HG03571 (cell line): ENCODE results near the gene PSMA5.
"Not testable (repeated sequence)": the region's sequence is repeated elsewhere in the genome, so short reads cannot be mapped to it uniquely, and the experiment has no call there.

ENCODE experiments used
- ATAC-seq: cut with Tn5 transposase; IDR thresholded peaks from one replicate; pipeline ENCODE4 v1.9.1; 2021; ENCODE audit not compliant: unreplicated experiment

Gene PSMA5

DNA sequence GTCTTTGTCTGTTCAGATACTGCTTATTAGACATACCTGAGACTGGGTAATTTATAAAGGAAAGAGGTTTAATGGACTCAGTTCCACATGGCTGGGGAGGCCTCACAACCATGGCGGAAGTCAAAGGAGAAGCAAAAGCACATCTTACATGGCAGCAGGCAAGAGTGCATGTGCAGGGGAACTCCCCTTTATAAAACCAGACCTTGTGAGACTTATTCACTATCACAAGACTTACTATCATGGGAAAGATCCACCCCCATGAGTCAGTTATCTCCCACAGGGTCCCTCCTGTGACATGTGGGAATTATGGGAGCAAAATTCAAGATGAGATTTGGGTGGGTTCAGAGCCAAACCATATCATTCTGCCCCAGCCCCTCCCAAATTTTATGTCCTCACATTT lies 7.1 kb upstream of the PSMA5 start:
- no peak for ATAC-seq

DNA sequence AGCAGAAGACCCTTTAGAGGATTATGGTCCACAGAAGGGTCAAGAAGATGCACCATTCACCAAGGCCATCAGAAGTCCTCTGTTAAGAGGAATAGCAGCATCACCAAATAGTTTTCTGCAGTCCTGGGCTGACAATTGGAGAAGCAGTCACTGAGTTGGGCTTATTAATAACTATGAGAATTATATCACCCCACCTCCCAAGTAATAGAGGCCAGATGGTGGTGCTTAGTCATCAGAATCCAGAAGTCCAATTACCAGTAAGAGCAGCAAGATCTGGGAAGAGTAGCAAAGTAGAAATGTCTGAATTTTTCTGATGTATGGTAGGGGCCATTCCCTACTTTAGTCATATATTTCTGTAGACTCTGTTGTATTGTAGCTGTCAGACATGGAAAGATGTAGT lies 6.1 kb upstream of the PSMA5 start:
- no peak for ATAC-seq

DNA sequence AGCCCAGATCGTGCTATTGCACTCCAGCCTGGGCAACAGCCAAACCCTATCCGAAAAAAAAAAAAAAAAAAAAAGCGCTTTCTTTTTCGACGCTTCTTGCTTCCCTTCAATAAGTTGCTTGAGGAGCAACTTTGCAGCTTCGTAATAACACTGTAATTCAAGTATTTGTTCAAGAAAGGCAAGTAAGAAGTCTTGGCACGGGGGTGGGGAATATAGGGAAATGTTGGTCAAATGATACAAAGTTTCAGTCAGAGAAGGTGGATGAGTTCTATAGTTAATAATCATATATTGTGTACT lies 871 bp upstream of the PSMA5 start:
- ATAC-seq: no peak

DNA sequence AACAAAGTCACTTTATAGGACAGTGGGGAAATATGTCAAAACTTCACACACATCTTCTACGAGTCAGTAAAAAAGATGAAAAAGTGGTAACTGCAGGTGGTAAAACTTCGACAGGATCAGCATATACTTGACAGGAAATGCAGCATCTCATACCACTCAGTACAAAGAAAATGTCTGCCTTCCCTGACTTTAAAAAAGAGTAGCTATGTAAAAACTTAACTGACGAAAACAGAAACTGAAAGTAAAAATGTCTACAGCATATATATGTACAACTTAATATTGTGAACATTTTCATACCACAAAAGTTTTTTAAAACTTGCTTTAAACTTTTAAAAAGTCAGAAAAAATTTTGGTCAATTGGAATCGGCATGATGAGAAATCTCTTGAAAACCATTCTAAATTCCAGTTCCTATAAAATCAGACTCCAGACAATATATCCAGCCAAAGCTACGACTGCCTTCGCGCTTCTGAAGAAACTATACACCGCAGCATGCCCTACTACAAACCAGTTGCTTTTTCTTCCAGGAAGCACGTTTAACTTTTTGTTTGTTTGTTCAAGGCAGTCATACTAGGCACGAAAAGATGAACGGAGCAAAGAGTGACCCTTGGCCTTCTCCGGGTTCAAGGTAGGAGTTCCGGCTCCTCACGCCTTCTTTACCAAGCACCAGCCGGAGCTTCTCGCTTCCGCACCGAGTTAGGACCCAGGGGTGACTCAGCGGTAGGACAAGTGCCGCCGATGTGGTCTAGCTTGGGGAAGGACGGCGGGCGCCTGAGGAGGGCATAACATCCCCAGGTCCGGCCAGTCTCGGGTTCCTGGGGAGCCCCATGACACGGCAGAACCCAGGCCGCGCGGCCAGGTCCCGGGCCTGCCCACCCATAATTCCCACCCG lies 612 bp downstream of the PSMA5 start:
- ATAC-seq: peak; percentile 33

DNA sequence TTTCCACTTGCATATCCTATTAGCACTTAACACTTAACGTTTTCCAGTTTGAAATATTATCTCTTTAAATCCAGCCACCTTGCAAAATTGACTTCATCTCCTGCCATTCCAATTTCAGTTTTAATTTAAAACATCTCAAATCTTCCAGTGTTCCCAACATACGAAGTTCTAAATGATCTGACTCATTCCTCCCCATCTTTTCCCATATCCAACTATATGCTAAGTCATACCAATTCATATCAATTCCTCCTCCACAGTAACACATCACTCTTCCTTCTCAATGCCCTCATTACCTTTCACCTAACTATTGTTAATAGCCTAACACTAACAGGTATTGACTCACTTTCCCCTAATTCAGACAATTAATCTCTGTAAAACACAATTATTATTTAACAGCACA lies 2.8 kb downstream of the PSMA5 start:
- ATAC-seq: no peak

DNA sequence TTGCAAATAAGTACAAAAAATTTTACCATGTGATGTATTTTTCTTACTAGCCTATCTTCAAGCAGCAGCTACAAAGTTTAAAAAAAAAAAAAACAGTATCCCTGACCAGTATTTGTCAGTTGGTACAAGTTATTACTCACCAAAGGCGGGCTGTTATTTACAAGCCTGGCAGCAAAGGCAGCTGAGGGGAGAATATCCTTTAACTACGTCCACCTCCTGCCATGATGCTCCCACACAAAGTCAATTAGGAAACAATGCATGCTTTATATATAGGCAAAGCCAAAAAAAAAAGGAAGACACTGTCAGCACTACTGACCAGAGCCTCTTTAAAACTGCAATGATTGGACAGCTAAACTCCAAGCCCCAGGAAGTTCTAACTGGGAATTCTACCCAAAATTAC lies 13.7 kb downstream of the PSMA5 start:
- ATAC-seq: no peak

DNA sequence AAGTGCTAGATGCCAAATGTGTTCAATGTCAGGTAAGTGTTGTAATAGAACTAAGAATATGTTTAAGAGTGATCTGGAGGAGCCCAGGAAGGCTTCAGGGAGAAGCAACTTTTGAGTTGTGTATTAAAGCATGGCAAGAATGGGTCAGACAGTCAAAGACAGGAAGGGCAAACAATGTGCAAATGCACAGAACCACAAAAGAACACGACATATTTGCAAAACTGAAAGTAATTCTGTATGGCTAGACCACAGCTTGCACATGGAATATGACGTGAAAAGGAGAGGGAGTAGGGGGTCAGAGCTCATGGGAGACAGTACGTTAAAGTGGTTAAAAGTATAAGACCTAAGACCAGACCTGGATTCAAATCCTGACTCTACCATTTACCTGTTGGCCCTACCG lies 21.4 kb downstream of the PSMA5 start:
- ATAC-seq: no peak

DNA sequence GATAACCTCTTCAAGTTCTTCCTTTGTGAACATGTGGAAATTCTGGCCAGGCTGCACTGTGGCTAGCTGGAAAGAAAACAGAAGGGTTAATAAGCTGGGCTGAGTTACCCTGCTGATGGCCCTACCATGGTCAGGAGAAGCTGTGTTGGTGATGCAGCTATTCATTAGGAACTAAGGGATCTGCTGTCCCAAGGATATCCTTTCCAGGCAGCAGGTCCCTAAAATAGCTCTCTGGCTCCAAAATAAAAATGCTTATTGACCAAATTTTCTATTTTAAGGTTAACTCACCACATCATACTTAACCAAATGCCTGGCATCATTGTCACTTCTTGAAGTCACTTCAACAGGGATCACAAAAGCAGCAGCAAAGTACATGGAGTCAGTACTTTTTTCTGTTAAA lies 24.2 kb downstream of the PSMA5 start:
- ATAC-seq: no peak

DNA sequence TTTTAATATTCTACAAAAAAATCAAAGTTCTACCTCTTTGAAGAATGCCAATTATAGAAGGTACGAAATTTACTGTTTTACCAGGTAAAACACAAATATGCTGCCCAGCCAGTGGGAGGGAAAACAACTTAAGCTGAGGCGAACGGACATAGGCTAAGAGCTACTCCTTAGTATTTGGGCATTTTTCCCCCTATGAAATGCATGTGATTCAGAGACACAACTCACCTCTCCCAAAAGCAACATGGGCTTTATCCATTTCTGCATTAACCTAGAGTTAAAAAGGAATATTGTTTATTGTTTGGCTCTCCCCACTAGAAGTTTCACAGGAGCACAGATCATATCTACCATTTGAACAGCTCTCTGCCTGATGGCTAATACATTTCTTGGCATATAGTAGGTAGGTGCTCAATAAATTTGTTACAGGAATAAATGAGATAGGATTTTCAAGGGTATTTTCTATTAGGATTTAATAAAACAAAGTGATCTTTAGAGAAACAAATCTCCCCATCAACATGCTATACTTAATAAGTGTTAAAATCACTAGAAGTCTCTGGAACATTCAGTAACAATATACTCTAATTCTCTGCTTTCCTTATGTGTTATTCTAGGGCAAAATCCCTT lies 26.1 kb downstream of the PSMA5 start:
- no peak for ATAC-seq

DNA sequence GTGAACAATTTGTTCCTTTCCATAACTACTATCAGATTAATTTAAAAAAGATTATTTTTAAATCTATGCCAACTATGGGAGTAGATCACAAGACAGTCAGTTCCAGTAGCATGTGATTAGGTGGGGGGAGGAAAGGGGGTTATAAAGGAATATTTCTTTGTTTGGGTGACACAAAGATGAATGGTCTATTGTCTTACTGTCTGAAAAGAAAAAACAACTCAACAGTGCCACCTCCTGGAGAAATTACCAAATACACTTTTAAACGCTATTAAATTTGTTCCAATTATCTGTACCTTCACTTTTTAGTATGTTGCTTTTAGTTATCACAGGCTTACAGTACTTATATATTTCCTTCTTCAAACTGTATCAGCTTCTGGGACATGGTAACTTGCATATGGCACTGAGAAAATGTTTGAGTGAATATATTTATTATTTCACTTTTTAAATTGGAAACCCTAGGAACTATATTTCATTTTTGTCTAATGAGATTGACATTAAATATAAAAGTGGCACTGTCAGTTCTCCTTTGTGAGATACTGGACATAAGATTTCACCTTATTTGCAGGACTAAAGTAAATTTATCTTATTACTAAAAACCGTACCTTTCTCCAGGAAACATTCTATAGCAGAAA lies 26.8 kb downstream of the PSMA5 start:
- no peak for ATAC-seq

DNA sequence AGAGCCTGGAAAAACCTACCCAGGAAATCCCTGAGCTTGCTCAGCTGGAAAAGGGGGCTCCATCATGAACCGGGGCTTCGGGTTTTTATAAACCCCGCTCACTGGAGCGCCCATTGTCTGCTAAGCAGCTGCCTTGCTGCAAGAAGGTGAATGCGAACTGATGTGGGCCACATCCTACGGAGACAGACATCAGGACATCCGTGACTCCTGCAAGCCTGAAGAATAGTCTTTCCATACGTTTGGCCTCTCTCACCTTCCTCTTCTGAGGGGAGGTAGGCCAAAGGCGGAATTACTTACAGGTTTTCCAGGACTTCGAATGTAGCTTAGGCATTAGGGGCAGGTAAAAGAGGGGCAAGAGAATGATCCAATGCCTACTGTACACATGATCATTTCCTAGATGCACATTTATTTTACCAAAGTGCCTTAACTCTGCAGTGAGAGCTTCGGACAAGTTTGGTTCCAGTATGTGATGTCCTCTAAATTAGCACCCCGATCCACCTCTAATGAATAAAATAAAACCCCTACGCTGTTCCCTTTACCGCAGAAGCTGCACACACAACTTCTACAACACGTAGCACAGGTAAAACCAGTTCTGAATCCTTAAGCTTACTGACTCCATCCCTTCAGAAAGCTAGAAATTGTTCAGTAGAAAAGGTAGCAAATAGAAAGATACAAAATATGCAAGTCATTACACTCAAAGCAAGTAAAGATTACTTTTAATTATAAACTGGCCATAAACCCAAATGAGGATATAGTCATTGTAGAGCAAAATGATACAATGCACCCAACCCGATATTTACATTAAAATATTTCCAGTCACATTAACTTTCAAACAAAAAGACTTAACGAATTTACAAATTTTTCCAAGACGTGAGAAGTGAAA lies 27.7 kb downstream of the PSMA5 start:
- ATAC-seq: no peak

DNA sequence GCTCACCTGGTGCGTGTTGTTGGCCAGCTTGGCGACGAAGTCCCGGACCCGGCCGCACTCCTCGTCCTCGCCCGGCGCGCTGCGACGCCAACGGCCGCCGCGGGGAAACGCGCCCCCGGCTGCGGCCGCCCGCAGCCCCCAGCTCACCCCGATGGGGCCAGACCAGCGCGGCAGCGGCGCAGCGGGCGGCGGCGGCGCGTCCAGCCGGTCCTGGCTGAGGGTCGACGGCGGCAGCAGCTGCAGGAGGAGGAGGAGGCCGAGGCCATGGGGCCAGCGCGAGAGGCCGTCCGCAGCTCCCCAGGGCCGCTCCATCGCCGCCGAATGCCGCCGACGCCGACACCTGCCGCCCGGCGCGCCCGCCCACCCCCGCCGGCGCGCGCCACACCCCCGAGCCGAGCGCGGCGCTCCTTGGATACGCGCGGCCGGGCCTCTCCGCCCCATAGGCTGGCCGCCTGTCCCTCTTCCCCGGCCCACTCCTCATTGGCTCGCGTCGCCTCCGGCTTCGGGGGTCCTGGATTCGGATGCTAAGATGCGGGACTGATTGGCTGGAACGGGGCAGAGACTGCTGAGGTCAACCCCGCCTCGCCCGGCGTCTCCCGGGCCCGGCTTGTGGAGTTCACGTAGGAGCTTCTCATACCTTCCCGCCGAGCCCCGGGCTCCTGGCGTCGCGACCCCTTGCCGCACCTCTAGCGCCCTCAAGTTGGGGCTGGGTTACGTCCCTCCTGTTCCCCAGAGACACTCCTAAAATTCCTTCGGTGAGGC lies 28.5 kb downstream of the PSMA5 start, which contains the start of gene SORT1:
Gene SORT1, minus strand, starts transcription at position 338 of the 762 bp plus-strand sequence. Its CDS starts 26 bp downstream, at position 312.
- ATAC-seq: peak; percentile 79

DNA sequence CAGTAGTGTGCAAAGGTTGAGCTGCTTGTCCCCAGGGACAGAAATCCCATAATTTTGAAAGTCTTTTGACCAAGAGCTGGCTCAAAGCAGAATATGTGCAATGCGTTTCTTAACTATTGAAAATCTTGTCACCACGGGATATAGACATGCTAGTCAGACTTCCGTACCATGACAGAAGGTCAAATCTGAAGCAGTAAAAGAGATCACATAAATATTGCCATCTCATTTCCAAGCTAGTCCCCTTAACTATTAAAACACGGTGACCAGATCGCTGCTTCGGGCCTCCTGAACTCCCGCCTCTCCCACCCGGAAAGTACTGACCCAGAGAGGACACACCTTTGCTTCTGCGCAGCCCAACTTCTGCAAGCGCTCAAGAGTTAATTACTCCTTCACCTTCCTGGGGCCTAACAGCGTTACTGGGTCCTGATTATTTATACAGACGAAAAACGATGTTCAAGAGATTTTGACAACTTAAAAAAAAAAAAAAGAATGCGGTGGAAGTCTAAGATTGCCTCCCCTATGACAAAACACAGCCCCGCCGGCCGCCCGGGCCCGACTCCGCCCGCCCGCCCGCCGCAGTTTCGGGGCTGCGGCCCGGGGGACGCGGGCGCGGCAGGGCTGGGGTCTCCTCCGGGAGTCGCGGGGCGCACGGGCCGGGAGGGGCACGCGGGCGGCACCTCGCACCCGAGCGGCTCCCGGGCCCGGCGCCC lies 29.2 kb downstream of the PSMA5 start:
- no peak for ATAC-seq

DNA sequence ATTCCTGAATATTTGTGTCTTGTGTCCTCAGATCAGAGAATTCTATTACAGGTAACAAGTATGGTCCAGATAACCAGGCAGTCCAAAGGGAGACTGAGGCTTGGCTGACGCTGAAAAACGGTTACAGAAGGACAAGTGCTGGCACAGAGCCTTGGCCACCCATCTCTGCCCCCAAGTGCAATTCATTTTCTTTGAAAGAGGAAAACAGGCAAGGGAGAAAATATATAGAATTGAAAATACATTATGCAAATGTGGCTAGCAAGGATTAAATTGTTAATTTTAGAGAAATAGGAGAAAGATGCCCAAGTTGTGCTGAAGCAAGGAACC lies 29.8 kb downstream of the PSMA5 start:
- ATAC-seq: no peak

DNA sequence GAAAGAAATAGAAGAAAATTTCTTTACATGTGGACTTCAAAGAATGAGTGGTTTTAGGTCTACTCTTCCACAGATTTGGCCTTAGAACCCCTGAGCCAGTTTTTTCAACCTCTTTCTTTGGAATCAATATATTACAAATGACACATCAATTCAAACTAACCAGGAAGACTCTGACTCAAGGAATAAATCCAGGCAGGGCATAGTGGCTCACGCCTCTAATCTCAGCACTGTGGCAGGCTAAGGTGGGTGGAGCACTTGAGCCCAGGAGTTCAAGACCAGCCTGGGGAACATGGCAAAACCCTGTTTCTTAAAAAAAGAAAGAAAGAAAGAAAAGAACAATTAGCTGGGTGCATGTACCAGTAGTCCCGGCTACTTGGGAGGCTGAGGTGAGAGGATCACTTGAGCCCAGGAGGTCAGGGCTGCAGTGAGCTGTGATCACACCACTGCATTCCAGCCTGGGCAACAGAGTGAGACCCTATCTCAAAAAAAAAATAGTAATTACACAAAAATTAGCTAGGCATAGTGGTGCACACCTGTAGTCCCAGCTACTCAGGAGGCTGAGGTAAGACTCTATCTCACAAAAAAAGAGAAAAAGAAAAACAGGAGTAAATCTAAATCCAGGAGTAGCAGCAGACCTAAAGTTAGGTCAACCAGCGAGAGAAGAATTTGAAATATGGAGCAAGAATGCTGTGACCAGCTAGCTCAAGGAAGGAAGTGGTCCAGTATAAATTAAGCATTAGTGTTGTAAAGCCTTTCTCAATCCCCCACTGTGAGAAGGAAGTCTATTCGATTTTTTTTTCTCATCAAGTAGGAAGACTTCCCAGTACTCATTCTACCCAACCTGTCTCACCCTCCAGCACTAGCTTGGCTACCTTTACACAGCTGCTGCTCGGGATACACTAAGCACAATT lies 30.4 kb downstream of the PSMA5 start:
- no peak for ATAC-seq

DNA sequence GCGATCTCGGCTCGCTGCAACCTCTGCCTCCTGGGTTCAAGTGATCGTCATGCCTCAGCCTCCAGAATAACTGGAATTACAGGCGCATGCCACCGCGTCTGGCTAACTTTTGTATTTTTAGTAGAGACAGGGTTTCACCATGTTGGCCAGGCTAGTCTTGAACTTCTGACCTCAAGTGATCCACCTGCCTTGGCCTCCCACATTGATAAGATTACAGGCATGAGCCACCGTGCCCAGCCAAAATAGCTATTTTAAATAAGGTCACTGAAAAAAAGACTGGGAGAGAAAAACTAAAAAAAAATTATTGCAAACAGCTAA lies 31.0 kb downstream of the PSMA5 start:
- not testable (repeated sequence) for ATAC-seq

DNA sequence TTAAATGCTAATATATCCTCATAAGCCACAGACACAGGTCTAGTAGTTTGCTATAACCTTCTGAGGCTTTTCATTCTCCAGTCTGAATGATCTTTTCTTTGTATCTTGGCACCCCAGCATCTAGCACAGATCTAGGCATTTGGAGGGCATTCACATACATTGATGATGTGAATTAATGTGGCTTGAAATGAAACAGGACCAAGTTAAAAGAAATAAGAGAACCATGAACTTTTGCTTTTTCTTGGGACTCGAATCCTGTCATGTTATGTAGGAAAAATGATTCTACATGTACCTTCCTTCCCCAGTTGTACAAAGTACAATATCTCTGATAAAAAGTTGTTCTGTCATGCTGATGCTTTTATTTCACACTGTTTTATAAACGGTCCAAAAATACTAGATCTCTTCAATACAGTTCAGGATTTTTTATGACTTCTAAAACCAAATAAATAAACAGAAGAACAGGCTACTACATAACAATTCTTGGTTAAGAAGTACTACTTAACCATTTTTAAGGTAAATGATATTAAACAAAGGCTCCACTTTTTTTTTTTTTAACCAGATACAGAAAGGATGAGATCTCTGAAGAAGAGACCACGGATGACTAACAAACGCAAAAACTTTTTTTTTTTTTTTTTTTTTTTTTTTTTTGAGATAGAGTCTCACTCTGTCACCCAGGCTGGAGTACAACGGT lies 31.5 kb downstream of the PSMA5 start:
- no peak for ATAC-seq

DNA sequence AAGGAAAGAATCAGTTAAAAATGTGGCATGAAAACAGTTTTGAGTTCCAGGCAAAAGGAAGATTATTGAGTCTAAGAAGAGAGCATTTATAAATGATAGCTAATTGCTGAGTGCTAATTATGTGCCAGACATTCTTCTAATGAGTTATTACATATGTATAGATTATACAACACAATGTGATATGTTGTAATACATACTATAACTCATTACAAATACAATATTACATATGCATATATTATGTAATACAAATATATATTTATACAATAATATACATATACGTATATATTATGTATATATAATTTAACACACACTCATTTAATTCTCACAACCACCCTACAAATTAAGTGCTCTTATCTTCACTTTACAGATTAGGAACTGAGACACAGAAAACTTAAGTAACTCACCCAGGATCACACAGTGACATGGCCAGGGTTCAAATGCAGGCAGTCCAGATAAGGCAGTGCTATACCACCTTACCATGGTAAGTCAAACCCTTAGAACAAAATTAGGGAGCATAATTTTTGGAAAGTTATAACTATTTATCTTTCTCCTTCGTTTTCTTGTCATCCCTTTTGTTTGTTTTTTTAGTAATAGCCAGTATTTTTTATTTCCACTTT lies 32.5 kb downstream of the PSMA5 start:
- ATAC-seq: no peak
